Measurements from ENCODE around the gene TRIM71.

The TRIM71 gene

GRCh38 chr3:32847528-32847927 is 29.7 kb downstream of the TRIM71 start:
- H3K4me1 ChIP-seq (ENCODE audit: control insufficient read depth, insufficient read depth, low read length), result no peaks in the 10 kb centered on the region
- H3K27ac ChIP-seq (ENCODE audit: extremely low read depth, low read depth, low read length), result no peak overlapping the region
- no peak overlapping the region for H3K4me3 ChIP-seq (ENCODE audit: low read depth, low read length)
- no peaks in the 10 kb centered on the region for H3K36me3 ChIP-seq (ENCODE audit: control insufficient read depth in 2 of 2, insufficient read depth in 1 of 2, low read length in 2 of 2)
- CTCF ChIA-PET, result no interaction called here
- no peaks in the 10 kb centered on the region for H3K9me3 ChIP-seq (ENCODE audit: control insufficient read depth, insufficient read depth, low read depth, low read length)
- no peak for TF ChIP-seq ZBTB1 (tag by site-specific recombination; IDR thresholded peaks at IDR 0.05)
- no peak for TF ChIP-seq ZFP69B (tag by site-specific recombination; IDR thresholded peaks at IDR 0.05)
- no peak for TF ChIP-seq ZIC2 (tag by site-specific recombination; IDR thresholded peaks at IDR 0.05)
- no peak for TF ChIP-seq ZNF514 (tag by site-specific recombination; IDR thresholded peaks at IDR 0.05)
- TF ChIP-seq KLF7 (tag by site-specific recombination; IDR thresholded peaks at IDR 0.05; ENCODE audit: borderline replicate concordance), result no peak
- no peak for TF ChIP-seq PRDM1 (tag by site-specific recombination; IDR thresholded peaks at IDR 0.05)
- no peak for TF ChIP-seq ZNF777 (tag by site-specific recombination; IDR thresholded peaks at IDR 0.05; ENCODE audit: borderline replicate concordance)
- no peak for TF ChIP-seq ZNF112 (tag by site-specific recombination; IDR thresholded peaks at IDR 0.05)
- no peak for TF ChIP-seq AEBP2 (tag by site-specific recombination; IDR thresholded peaks at IDR 0.05; ENCODE audit: borderline replicate concordance)
- POLR2A ChIA-PET, result no interaction called here

GRCh38 chr3:32848215-32848614 is 30.4 kb downstream of the TRIM71 start:
- POLR2A ChIA-PET, result no interaction called here
- Histone ChIP-seq H3K27ac (ENCODE audit: extremely low read depth, low read depth, low read length) (no peak overlapping the region), H3K4me1 (ENCODE audit: control insufficient read depth, insufficient read depth, low read length) (no peaks in the 10 kb centered on the region), H3K36me3 (ENCODE audit: control insufficient read depth in 2 of 2, insufficient read depth in 1 of 2, low read length in 2 of 2) (no peaks in the 10 kb centered on the region), H3K9me3 (ENCODE audit: control insufficient read depth, insufficient read depth, low read depth, low read length) (no peaks in the 10 kb centered on the region), H3K4me3 (ENCODE audit: low read depth, low read length) (no peak overlapping the region)
- TF ChIP-seq TCF7L2 (IDR thresholded peaks at IDR 0.05; ENCODE audit: borderline replicate concordance, low read depth, low read length) (no peak), ZNF354C (tag by site-specific recombination; IDR thresholded peaks at IDR 0.05; ENCODE audit: borderline replicate concordance, low read depth) (no peak), ZNF292 (tag by site-specific recombination; IDR thresholded peaks at IDR 0.05; ENCODE audit: borderline replicate concordance, low read depth) (no peak), ZNF621 (tag by site-specific recombination; IDR thresholded peaks at IDR 0.05) (no peak), PRDM1 (tag by site-specific recombination; IDR thresholded peaks at IDR 0.05) (no peak), ZNF510 (tag by site-specific recombination; IDR thresholded peaks at IDR 0.05; ENCODE audit: insufficient replicate concordance) (no peak), ZNF449 (tag by site-specific recombination; IDR thresholded peaks at IDR 0.05) (no peak), ZNF221 (tag by site-specific recombination; IDR thresholded peaks at IDR 0.05; ENCODE audit: borderline replicate concordance) (no peak), ZNF571 (tag by site-specific recombination; IDR thresholded peaks at IDR 0.05) (no peak), PRDM6 (tag by site-specific recombination; IDR thresholded peaks at IDR 0.05) (no peak), GLI4 (tag by site-specific recombination; IDR thresholded peaks at IDR 0.05) (no peak), HIC1 (tag by site-specific recombination; IDR thresholded peaks at IDR 0.05) (no peak), INSM2 (tag by site-specific recombination; IDR thresholded peaks at IDR 0.05) (no peak), ZNF169 (tag by site-specific recombination; IDR thresholded peaks at IDR 0.05) (no peak), KLF8 (tag by site-specific recombination; IDR thresholded peaks at IDR 0.05) (no peak), ZBTB8A (tag by site-specific recombination; IDR thresholded peaks at IDR 0.05) (no peak), ZNF184 (tag by site-specific recombination; IDR thresholded peaks at IDR 0.05) (no peak)
- CTCF ChIA-PET, result no interaction called here
